MM.1S (cell line): ENCODE data around the gene METTL22.

ENCODE experiments used
- CTCF ChIP-seq: fragments of 300-600 bp; sonication (generic); IDR thresholded peaks from 2 replicates; pipeline ENCODE4 v1.5.1; 2016; ENCODE audit warnings: antibody characterized with exemption, low read length, mixed read lengths
- EZH2 ChIP-seq: fragments of 300-600 bp; sonication (generic); optimal IDR thresholded peaks from 2 replicates; pipeline ENCODE3; 2017; ENCODE audit warnings: low read depth, mild to moderate bottlenecking, antibody characterized with exemption, low read length, mixed read lengths
- EZH2phosphoT487 ChIP-seq: fragments of 300-600 bp; sonication (generic); IDR thresholded peaks from 2 replicates; pipeline ENCODE4 v1.6.1; 2018; ENCODE audit warnings: antibody characterized with exemption, low read length

DNA sequence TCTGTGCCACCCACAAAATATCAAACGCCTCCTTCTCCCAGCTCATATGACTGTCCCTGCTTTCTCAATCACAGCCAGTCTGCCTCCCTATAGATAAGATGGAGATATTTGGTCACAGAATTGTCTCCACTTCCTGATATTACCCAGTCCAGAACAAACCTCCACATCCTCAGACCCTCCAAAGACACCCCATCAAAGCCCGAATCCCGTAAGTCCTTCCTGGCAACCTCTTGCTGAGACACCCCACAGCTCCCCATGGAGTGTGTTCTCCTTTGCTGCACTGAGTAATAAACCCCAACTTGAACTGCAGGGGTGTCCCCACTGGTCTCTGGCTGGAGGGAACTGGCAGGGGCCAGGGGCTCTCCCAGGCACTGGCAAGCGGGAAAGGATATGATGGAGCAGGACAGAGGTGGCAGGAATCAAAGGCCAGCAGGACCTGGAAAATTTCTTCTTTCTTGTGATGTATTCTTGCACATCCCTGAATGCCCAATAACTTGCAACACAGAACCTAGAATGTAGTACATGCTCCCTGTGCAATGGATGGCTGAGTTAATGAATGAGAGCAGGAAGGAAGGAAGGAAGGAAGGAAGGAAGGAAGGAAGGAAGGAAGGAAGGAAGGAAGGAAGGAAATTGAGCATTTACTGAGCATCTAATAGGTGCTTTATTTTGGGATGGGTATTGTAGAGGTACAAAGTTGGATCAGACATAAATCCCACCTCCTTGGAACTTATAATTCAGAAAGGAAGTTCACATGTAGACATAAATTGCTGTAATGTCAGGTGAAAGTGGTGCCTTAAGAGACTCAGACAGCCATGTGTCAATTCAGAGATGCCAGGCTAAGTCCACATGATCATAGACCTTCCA is 45.1 kb upstream of the METTL22 start:
- TF ChIP-seq CTCF, result no peak
- no peak for TF ChIP-seq EZH2phosphoT487
- no peak for TF ChIP-seq EZH2
